HG03095 (cell line): ENCODE results near the gene S100P.

Source experiments
- ATAC-seq: cut with Tn5 transposase; IDR thresholded peaks from one replicate; pipeline ENCODE4 v1.9.1; 2021; ENCODE audit warnings: moderate library complexity; ENCODE audit not compliant: unreplicated experiment

The S100P gene

GRCh38 chr4:6695660-6696610 is 2.3 kb downstream of the S100P start:
- no peak for ATAC-seq

- no peak for ATAC-seq
These were observed 2.9 kb downstream of the S100P start for GRCh38 chr4:6696611-6697010.

- no peak for ATAC-seq
These were observed 3.5 kb downstream of the S100P start for GRCh38 chr4:6697131-6697530.

- no peak for ATAC-seq
These were observed 5.7 kb downstream of the S100P start for GRCh38 chr4:6699388-6699787.

GRCh38 chr4:6699903-6700302 is 6.2 kb downstream of the S100P start:
- no peak for ATAC-seq

GRCh38 chr4:6701371-6701770 is 7.7 kb downstream of the S100P start:
- no peak for ATAC-seq

- no peak for ATAC-seq
These were observed 9.1 kb downstream of the S100P start for GRCh38 chr4:6702761-6703160.

GRCh38 chr4:6703786-6704185 is 10.1 kb downstream of the S100P start:
- no peak for ATAC-seq

- ATAC-seq = no peak
These were observed 12.0 kb downstream of the S100P start for GRCh38 chr4:6705646-6706045.

GRCh38 chr4:6706173-6706572 is 12.5 kb downstream of the S100P start:
- no peak for ATAC-seq

- peak; percentile 56 for ATAC-seq
These were observed 15.8 kb downstream of the S100P start, which contains the start of gene MRFAP1L1 for GRCh38 chr4:6709230-6710114. MRFAP1L1 (minus strand) TSS chr4:6709865; CDS start chr4:6709629, 236 bp downstream.

- ATAC-seq = no peak
These were observed 16.6 kb downstream of the S100P start for GRCh38 chr4:6710282-6710681.

- no peak for ATAC-seq
These were observed 17.3 kb downstream of the S100P start for GRCh38 chr4:6710996-6711395.

- ATAC-seq = no peak
These were observed 21.3 kb downstream of the S100P start for GRCh38 chr4:6714954-6715353.

GRCh38 chr4:6715704-6716017 is 22.0 kb downstream of the S100P start:
- ATAC-seq = no peak

- peak; percentile 68 for ATAC-seq
These were observed 22.6 kb downstream of the S100P start, which contains the start of gene BLOC1S4 for GRCh38 chr4:6716018-6716911. BLOC1S4 (plus strand) TSS chr4:6716174; CDS start chr4:6716210, 36 bp downstream.

GRCh38 chr4:6716958-6717655 is 23.4 kb downstream of the S100P start:
- ATAC-seq = no peak

GRCh38 chr4:6718932-6719610 is 25.4 kb downstream of the S100P start:
- ATAC-seq = no peak

GRCh38 chr4:6719611-6720179 is 26.0 kb downstream of the S100P start:
- ATAC-seq = no peak
